HepG2 (cell line): ENCODE results near the gene XRCC3. TPM values are rescaled to one million over a fixed set of nuclear protein-coding genes. Genes with fewer than 3 reads are reported as not detected.

ENCODE experiments used
- ATAC-seq: fragments of 200-7000 bp; cut with Tn5 transposase; 3 replicates; pipeline ENCODE4 v1.9.1; 2020; ENCODE audit warnings: mild to moderate bottlenecking, moderate library complexity
- BruUV-seq: library from RNA; stranded (reverse); fragments of 400-500 nt; replicated peaks from 2 replicates; lab custom pipeline; 2021; lab: Mats Ljungman, UMichigan
- CTCF ChIA-PET: fragments of 300-600 bp; formaldehyde crosslinking; extraction: SDS; loops from one replicate; lab custom pipeline; 2021; ENCODE audit warnings: low total read pairs, inconsistent platforms, low intra/inter-chr PET ratio; lab: Yijun Ruan, JAX
- POLR2A ChIA-PET: fragments of 350-600 bp; sonication (Branson Sonifier 250); formaldehyde crosslinking; loops from one replicate; lab custom pipeline; 2020; ENCODE audit warnings: antibody characterized with exemption, inconsistent platforms; lab: Yijun Ruan, JAX
- DNase-seq: peaks from one replicate; pipeline ENCODE4 v3.0.0-alpha.2; 2015; ENCODE audit warnings: low spot score
- FAIRE-seq: peaks from 3 replicates; lab custom pipeline; 2011; peaks lifted over from hg19 to GRCh38; lab: Jason Lieb, UNC
- H2AFZ ChIP-seq: one replicate; pipeline ENCODE4 v1.6.1; 2011; ENCODE audit warnings: low read length, inconsistent platforms
- H3K27ac ChIP-seq: fragments of 300-600 bp; 3 replicates; pipeline ENCODE4 v1.8.0; 2011; ENCODE audit warnings: mixed run types, mild to moderate bottlenecking, mixed read lengths, low read length, inconsistent platforms; ENCODE audit not compliant: insufficient read depth; ENCODE audit errors: extremely low read length
- H3K27me3 ChIP-seq, 2 experiments: fragments of 200-600 bp in 1 of 2; 2 replicates in 1 of 2; 3 replicates in 1 of 2; pipeline versions ENCODE4 v1.6.0 to v1.8.0; 2011; ENCODE audit warnings: low read length in 2 of 2, mild to moderate bottlenecking in 2 of 2, moderate library complexity in 2 of 2, inconsistent platforms in 1 of 2; ENCODE audit not compliant: insufficient read depth in 2 of 2, control insufficient read depth in 1 of 2
- H3K36me3 ChIP-seq, 2 experiments: fragments of 200-600 bp in 1 of 2; replicated peaks in 1 of 2; 2 replicates in 1 of 2; 3 replicates in 1 of 2; pipeline versions ENCODE4 v1.5.1 to v1.8.0; 2011; ENCODE audit warnings: low read length in 2 of 2, inconsistent platforms in 1 of 2; ENCODE audit not compliant: insufficient read depth in 2 of 2, control insufficient read depth in 1 of 2
- H3K4me1 ChIP-seq: 2 replicates; pipeline ENCODE4 v1.5.1; 2012; ENCODE audit warnings: low read length, inconsistent platforms; ENCODE audit not compliant: insufficient read depth
- H3K4me2 ChIP-seq: 2 replicates; pipeline ENCODE4 v1.6.0; 2011; ENCODE audit warnings: low read depth, low read length, inconsistent platforms
- H3K4me3 ChIP-seq, 3 experiments: fragments of 200-600 bp in 1 of 3; sonication (generic), shearing (Covaris generic) in 1 of 3; replicated peaks in 1 of 3; 2 replicates each; pipeline ENCODE4 v1.5.1; 2011 to 2016; ENCODE audit warnings: low read length in 3 of 3, inconsistent platforms in 2 of 3, low read depth in 2 of 3, mild to moderate bottlenecking in 2 of 3, control low read depth in 1 of 3, mixed read lengths in 1 of 3; ENCODE audit not compliant: insufficient read depth in 1 of 3
- H3K79me2 ChIP-seq: one replicate; pipeline ENCODE4 v1.6.1; 2011; ENCODE audit warnings: low read length, inconsistent platforms; ENCODE audit not compliant: insufficient read depth
- H3K9ac ChIP-seq: 2 replicates; pipeline ENCODE4 v1.6.0; 2011; ENCODE audit warnings: mild to moderate bottlenecking, low read depth, low read length, inconsistent platforms; ENCODE audit not compliant: insufficient read depth
- H3K9me3 ChIP-seq: 2 replicates; pipeline ENCODE4 v1.5.1; 2012; ENCODE audit warnings: mild to moderate bottlenecking, low read length
- H4K20me1 ChIP-seq: 2 replicates; pipeline ENCODE4 v1.6.0; 2011; ENCODE audit warnings: inconsistent platforms, mild to moderate bottlenecking, low read length, moderate library complexity; ENCODE audit not compliant: insufficient read depth
- BORCS8-MEF2B ChIP-seq: sonication (generic); formaldehyde crosslinking; IDR thresholded peaks from 2 replicates; pipeline ENCODE4 v1.8.0; 2022; ENCODE audit warnings: mild to moderate bottlenecking, missing genetic modification reagents
- CBX1 ChIP-seq: IDR thresholded peaks from one replicate; pipeline ENCODE4 v1.6.1; 2016; ENCODE audit warnings: antibody characterized with exemption, low read depth
- IKZF4 ChIP-seq: sonication (generic); formaldehyde crosslinking; IDR thresholded peaks from 2 replicates; pipeline ENCODE4 v1.5.1; 2020; ENCODE audit warnings: borderline replicate concordance, mild to moderate bottlenecking, low read depth, missing genetic modification reagents; ENCODE audit errors: not compliant biosample characterization
- POLR2AphosphoS5 ChIP-seq: IDR thresholded peaks from 2 replicates; pipeline ENCODE4 v1.6.1; 2012; ENCODE audit warnings: low read depth, low read length
- RAD21 ChIP-seq: fragments of 450-650 bp; formaldehyde crosslinking; IDR thresholded peaks from 2 replicates; pipeline ENCODE4 v1.5.0; 2020; ENCODE audit warnings: mild to moderate bottlenecking
- TAF1 ChIP-seq: sonication (generic); formaldehyde crosslinking; IDR thresholded peaks from 2 replicates; pipeline ENCODE4 v1.4.0; 2020; ENCODE audit warnings: missing genetic modification reagents
- ZBTB7B ChIP-seq: sonication (generic); formaldehyde crosslinking; IDR thresholded peaks from 2 replicates; pipeline ENCODE4 v1.4.0; 2020; ENCODE audit warnings: missing genetic modification reagents
- ZFYVE20 ChIP-seq: sonication (generic); formaldehyde crosslinking; IDR thresholded peaks from 2 replicates; pipeline ENCODE4 v1.8.0; 2023; ENCODE audit warnings: low read depth, mild to moderate bottlenecking, moderate library complexity, missing genetic modification reagents, borderline replicate concordance
- ZNF124 ChIP-seq: sonication (generic); formaldehyde crosslinking; IDR thresholded peaks from 2 replicates; pipeline ENCODE4 v1.4.0; 2020; ENCODE audit warnings: missing genetic modification reagents
- ZNF263 ChIP-seq: sonication (generic); formaldehyde crosslinking; IDR thresholded peaks from 2 replicates; pipeline ENCODE4 v1.4.0; 2020; ENCODE audit warnings: missing genetic modification reagents
- ZNF83 ChIP-seq: sonication (generic); formaldehyde crosslinking; IDR thresholded peaks from 2 replicates; pipeline ENCODE4 v1.4.0; 2020; ENCODE audit warnings: missing genetic modification reagents, mild to moderate bottlenecking, borderline replicate concordance
- WGBS: methylation state at CpG from one replicate; pipeline ENCODE4 v1.1.6; 2017; ENCODE audit warnings: low lambda C conversion rate; 5-methylcytosine and 5-hydroxymethylcytosine counted together
- in situ Hi-C: cut with HindIII; loops from 2 replicates; pipeline ENCODE4 v1.10.0; 2017; ENCODE audit warnings: low pct_unique_long_range_greater_than_20kb; ENCODE audit not compliant: extremely low pct_ligation_motif_present
- intact Hi-C: fragments of 100-400 bp; cut with micrococcal nuclease; formaldehyde crosslinking; loops from one replicate; pipeline ENCODE4 v1.10.0; 2022; ENCODE audit not compliant: unreplicated experiment
- polyA plus RNA-seq, 8 experiments: library from polyadenylated mRNA; depleted of rRNA in 3 of 8; stranded (reverse) in 7 of 8; unstranded in 1 of 8; fragments of >200 nt; fragmentation: Illumina TruSeq in 4 of 8; extraction: Trizol in 4 of 8; gene quantifications; 2 replicates each; pipeline versions ENCODE4 v1.2.1 to v1.2.3, GENCODE V29; 2011 to 2016; ENCODE audit warnings: low read depth in 4 of 8, missing spikeins in 1 of 8, mixed read lengths in 1 of 8; ENCODE audit not compliant: insufficient read depth in 1 of 8
- total RNA-seq, 5 experiments: library from RNA; depleted of rRNA; stranded (reverse); fragments of >200 nt; fragmentation: Illumina TruSeq; extraction: Trizol; gene quantifications; 2 replicates each; pipeline ENCODE4 v1.2.3, GENCODE V29; 2016; ENCODE audit warnings: low read depth in 1 of 5

XRCC3 gene
- total and polyA plus RNA-seq, 2 of the 13 experiments (the other 11 are each of a cell fraction or from before 2014, with no cell fraction given): 5.4 to 25.8 TPM

DNA sequence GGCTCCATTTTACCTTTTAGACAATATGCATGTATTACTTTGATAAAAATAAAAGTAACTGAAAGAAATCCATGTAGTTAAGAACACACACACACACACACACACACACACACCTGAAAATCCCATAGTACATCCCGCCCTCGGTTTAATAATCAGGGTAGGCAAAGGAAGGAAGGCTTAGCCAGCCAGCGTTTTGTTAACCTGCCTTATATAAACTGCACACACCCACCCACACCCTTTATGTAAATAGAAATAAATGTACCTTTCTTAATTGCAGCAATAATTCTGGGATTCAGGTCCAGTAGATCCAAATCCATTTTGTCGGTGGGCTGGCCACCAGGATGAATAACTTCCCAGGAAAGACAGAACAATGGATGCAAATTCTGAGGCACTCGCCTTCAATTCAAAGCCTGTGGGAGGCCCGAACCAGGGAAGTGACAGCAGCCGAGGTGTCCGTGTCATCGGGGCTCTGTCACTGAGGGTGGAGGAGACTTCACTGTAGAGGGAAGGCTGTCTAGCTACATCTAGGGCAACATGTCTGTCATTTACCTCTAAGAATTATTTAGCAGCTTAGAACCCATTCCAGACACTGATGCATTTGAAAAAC, 4.4 kb downstream of the XRCC3 start:
- POLR2A ChIA-PET: no interaction called here
- ATAC-seq: no peak
- intact Hi-C loops: no loop called here
- FAIRE-seq: no peak
- CTCF ChIA-PET: no interaction called here
- no peaks in the 10 kb centered on the region for H4K20me1 ChIP-seq
- no peak overlapping the region for H2AFZ ChIP-seq
- no peaks in the 10 kb centered on the region; a peak in 1 of 5 replicates for H3K27me3 ChIP-seq
- H3K79me2 ChIP-seq: peaks cover 6% of the 10 kb centered on the region
- in situ Hi-C loops: no loop called here
- no peak overlapping the region for H3K27ac ChIP-seq
- no peaks in the 10 kb centered on the region for H3K9me3 ChIP-seq
- H3K4me3 ChIP-seq: no peak overlapping the region
- no peak for TF ChIP-seq POLR2AphosphoS5
- no peak for TF ChIP-seq ZNF83 (CRISPR knock-in tag)
- TF ChIP-seq CBX1: no peak
- TF ChIP-seq TAF1: no peak
- TF ChIP-seq IKZF4 (CRISPR knock-in tag): no peak
- no peak for TF ChIP-seq ZNF263 (CRISPR knock-in tag)
- TF ChIP-seq RAD21 (CRISPR knock-in tag): no peak
- TF ChIP-seq BORCS8-MEF2B (CRISPR knock-in tag): no peak
- TF ChIP-seq ZBTB7B (CRISPR knock-in tag): no peak
- no peak for TF ChIP-seq ZNF124 (CRISPR knock-in tag)
- no peak for TF ChIP-seq ZFYVE20 (CRISPR knock-in tag)
- H3K9ac ChIP-seq: no peak overlapping the region
- 89% methylated on average over 9 of the region's 9 CpGs for WGBS
- BruUV-seq: no TSS peak
- peaks cover 17% of the 10 kb centered on the region for H3K4me1 ChIP-seq
- peaks cover 7 to 29% of the 10 kb centered on the region in 2 experiments; a peak in 3 of 5 replicates for H3K36me3 ChIP-seq
- no peak overlapping the region for H3K4me2 ChIP-seq
- no peak for DNase-seq
